Effector memory CD8-positive, alpha-beta T cell (primary cell): ENCODE data around the gene RHBDF1.

Experiments
- ATAC-seq: fragments of 150-1000 bp; cut with Tn5 transposase; replicated peaks from 2 replicates; pipeline ENCODE4 v1.10.0; 2021; ENCODE audit warnings: mild to moderate bottlenecking, moderate library complexity
- DNase-seq, 3 experiments: peaks; one replicate each; pipeline ENCODE4 v3.0.0; 2021
- H3K27ac Mint-ChIP-seq, 2 donors: one replicate each; pipeline ENCODE4 v1.8.0; 2022; ENCODE audit warnings: mild to moderate bottlenecking in 2 of 2, mixed read lengths in 2 of 2, moderate library complexity in 2 of 2
- H3K27me3 Mint-ChIP-seq, 2 donors: one replicate each; pipeline ENCODE4 v1.8.0; 2022; ENCODE audit warnings: mixed read lengths in 2 of 2
- H3K36me3 Mint-ChIP-seq: one replicate; pipeline ENCODE4 v1.8.0; 2022; ENCODE audit warnings: mild to moderate bottlenecking, moderate library complexity, mixed read lengths; ENCODE audit not compliant: insufficient read depth
- H3K4me1 Mint-ChIP-seq, 2 donors: one replicate each; pipeline ENCODE4 v1.8.0; 2022; ENCODE audit warnings: low read depth in 2 of 2, mixed read lengths in 2 of 2
- H3K4me3 Mint-ChIP-seq, 2 donors: one replicate each; pipeline ENCODE4 v1.8.0; 2022; ENCODE audit warnings: mild to moderate bottlenecking in 2 of 2, mixed read lengths in 2 of 2, moderate library complexity in 2 of 2
- H3K9me3 Mint-ChIP-seq, 2 donors: one replicate each; pipeline ENCODE4 v1.8.0; 2022; ENCODE audit warnings: mixed read lengths in 2 of 2

Gene RHBDF1

GRCh38 chr16:75580-76501 is 3.4 kb upstream of the RHBDF1 start:
- ATAC-seq (no peak), DNase-seq (no peak)
- H3K4me3 Mint-ChIP-seq: peak overlapping the region; percentile 84 to 87
- peaks cover 21 to 38% of the 10 kb centered on the region in 2 donors for H3K27me3 Mint-ChIP-seq
- peak overlapping the region; percentile 44 to 72 for H3K27ac Mint-ChIP-seq
- peaks cover 7% of the 10 kb centered on the region for H3K36me3 Mint-ChIP-seq
- H3K9me3 Mint-ChIP-seq: no peaks in the 10 kb centered on the region
- H3K4me1 Mint-ChIP-seq: peaks cover 28 to 31% of the 10 kb centered on the region in 2 donors

GRCh38 chr16:74747-75334 is 2.4 kb upstream of the RHBDF1 start:
- no peak overlapping the region for H3K4me3 Mint-ChIP-seq
- DNase-seq (no peak), ATAC-seq (no peak)
- peaks cover 7% of the 10 kb centered on the region for H3K36me3 Mint-ChIP-seq
- H3K27me3 Mint-ChIP-seq: peaks cover 24 to 48% of the 10 kb centered on the region in 2 donors
- H3K27ac Mint-ChIP-seq: no peak overlapping the region
- H3K4me1 Mint-ChIP-seq: peaks cover 28 to 30% of the 10 kb centered on the region in 2 donors
- H3K9me3 Mint-ChIP-seq: no peaks in the 10 kb centered on the region

- Mint-ChIP-seq H3K27ac (no peak overlapping the region), H3K36me3 (peaks cover 5% of the 10 kb centered on the region), H3K27me3 (peaks cover 24 to 54% of the 10 kb centered on the region in 2 donors), H3K4me3 (peak overlapping the region in 1 of 2 donors; percentile 43), H3K9me3 (no peaks in the 10 kb centered on the region), H3K4me1 (peaks cover 25 to 26% of the 10 kb centered on the region in 2 donors)
- ATAC-seq: no peak
- no peak for DNase-seq
Measured at GRCh38 chr16:74051-74746, 1.8 kb upstream of the RHBDF1 start.

DNA sequence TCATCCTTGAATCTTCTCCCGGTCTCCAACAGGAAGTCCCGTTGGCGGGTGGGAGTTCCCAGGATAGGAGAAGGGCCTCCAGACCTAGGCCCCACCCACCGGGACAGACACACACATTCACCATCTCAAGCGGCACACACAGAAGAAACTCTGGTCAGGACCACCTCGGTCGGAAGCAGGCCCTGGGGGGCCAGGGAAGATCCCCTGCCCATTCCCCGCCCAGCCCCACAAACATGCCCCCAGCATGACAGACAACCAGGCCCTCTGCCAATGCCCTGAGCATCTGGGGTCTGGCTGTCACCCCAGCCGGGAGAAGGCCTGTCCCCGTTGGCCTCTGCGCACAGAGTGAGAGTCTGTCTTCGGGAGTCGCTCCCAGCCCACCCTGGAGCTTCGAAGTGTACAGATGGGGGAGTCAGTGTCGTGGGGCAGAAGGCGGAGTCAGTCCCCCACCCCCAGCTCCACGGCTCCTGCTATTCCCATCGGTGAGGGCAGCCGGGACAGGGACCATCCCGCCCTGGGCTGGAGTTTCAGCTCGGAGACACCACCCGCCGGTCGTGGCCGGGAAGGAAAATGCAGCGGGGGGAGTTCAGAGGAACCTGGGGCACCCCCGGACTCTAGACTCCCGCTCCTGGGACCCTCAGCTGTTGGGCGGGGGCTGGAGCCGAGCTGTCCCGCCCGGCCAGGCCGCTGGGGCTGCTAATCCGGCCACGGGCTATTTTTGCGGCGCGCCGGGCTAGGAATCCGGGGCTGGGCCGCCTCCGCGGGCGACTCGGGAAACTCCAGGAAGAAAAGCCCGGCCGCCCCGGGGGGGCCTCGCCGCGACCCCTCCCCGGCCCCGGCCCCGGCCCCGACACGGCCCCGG is 660 bp downstream of the RHBDF1 start:
- no peak for DNase-seq
- Mint-ChIP-seq H3K27me3 (peaks cover 24 to 54% of the 10 kb centered on the region in 2 donors), H3K27ac (no peak overlapping the region), H3K9me3 (no peaks in the 10 kb centered on the region), H3K4me1 (peaks cover 13% of the 10 kb centered on the region in 2 donors), H3K36me3 (peaks cover 3% of the 10 kb centered on the region), H3K4me3 (no peak overlapping the region)
- no peak for ATAC-seq

DNA sequence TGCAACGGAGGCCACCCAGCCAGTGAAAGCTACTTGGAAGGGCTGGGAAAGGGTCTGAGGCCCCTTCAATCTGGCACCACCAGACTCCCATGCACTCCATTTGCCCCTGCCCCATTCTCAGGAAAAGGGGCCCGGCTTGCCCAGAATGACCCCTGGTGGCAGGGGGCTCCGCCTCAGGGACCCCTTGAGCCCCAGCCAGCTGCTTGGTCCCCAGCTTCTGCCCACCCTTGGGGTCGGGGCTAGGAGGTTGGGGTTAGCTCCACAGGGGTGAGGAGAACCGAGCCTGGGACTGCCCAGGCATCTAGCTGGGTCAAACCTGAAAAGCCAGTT is 1.3 kb downstream of the RHBDF1 start:
- ATAC-seq (no peak), DNase-seq (no peak)
- H3K4me1 Mint-ChIP-seq: peaks cover 7% of the 10 kb centered on the region in 2 donors
- peaks cover 24 to 54% of the 10 kb centered on the region in 2 donors for H3K27me3 Mint-ChIP-seq
- peaks cover 3% of the 10 kb centered on the region for H3K36me3 Mint-ChIP-seq
- no peaks in the 10 kb centered on the region for H3K9me3 Mint-ChIP-seq
- peak overlapping the region in 1 of 2 donors; percentile 14 for H3K4me3 Mint-ChIP-seq
- H3K27ac Mint-ChIP-seq: no peak overlapping the region

- Mint-ChIP-seq H3K9me3 (no peaks in the 10 kb centered on the region), H3K4me3 (no peak overlapping the region), H3K36me3 (peaks cover 3% of the 10 kb centered on the region), H3K4me1 (peaks cover 4 to 9% of the 10 kb centered on the region in 2 donors), H3K27me3 (peaks cover 18 to 44% of the 10 kb centered on the region in 2 donors), H3K27ac (no peak overlapping the region)
- no peak for DNase-seq
- no peak for ATAC-seq
Measured at GRCh38 chr16:69181-69580, 3.2 kb downstream of the RHBDF1 start.

DNA sequence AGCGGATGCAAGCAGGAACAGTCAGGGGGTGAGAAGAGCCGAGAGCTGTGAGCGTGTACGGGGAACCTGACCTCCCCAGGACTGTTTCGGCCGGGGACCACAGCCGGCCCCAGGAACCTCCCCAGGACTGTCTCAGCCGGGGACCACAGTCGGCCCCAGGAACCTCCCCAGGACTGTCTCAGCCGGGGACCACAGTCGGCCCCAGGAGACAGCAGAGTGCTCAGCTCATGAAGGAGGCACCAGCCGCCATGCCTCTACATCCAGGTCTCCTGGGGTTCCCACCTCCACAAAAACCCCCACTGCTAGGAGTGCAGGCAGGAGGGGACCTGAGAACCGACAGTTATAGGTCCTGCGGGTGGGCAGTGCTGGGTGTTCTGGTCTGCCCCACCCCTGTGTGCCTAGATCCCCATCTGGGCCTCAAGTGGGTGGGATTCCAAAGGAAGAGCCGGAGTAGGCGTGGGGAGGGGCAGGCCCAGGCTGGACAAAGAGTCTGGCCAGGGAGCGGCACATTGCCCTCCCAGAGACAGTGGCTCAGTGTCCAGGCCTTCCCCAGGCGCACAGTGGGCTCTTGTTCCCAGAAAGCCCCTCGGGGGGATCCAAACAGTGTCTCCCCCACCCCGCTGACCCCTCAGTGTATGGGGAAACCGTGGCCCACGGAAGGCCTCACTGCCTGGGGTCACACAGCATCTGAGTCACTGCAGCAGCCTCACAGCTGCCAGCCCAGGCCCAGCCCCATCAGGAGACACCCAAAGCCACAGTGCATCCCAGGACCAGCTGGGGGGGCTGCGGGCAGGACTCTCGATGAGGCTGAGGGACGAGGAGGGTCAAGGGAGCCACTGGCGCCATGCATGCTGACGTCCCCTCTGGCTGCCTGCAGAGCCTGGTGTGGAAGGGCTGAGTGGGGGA is 4.3 kb downstream of the RHBDF1 start:
- H3K27ac Mint-ChIP-seq: no peak overlapping the region
- no peaks in the 10 kb centered on the region for H3K9me3 Mint-ChIP-seq
- no peak for DNase-seq
- H3K4me3 Mint-ChIP-seq: no peak overlapping the region
- peaks cover 3% of the 10 kb centered on the region for H3K36me3 Mint-ChIP-seq
- peaks cover 4 to 9% of the 10 kb centered on the region in 2 donors for H3K4me1 Mint-ChIP-seq
- ATAC-seq: no peak
- H3K27me3 Mint-ChIP-seq: peaks cover 9 to 33% of the 10 kb centered on the region in 2 donors

- DNase-seq (no peak), ATAC-seq (no peak)
- Mint-ChIP-seq H3K36me3 (peaks cover 3% of the 10 kb centered on the region), H3K4me1 (peaks cover 0 to 5% of the 10 kb centered on the region in 2 donors), H3K4me3 (no peak overlapping the region), H3K9me3 (no peaks in the 10 kb centered on the region), H3K27ac (no peak overlapping the region), H3K27me3 (peaks cover 4 to 27% of the 10 kb centered on the region in 2 donors)
Measured at GRCh38 chr16:67183-67791, 5.1 kb downstream of the RHBDF1 start.

- H3K36me3 Mint-ChIP-seq: peaks cover 3% of the 10 kb centered on the region
- no peak overlapping the region for H3K4me3 Mint-ChIP-seq
- H3K4me1 Mint-ChIP-seq: peaks cover 0 to 5% of the 10 kb centered on the region in 2 donors
- H3K9me3 Mint-ChIP-seq: no peaks in the 10 kb centered on the region
- H3K27me3 Mint-ChIP-seq: peaks cover 4 to 24% of the 10 kb centered on the region in 2 donors
- no peak overlapping the region for H3K27ac Mint-ChIP-seq
- DNase-seq: no peak
- ATAC-seq: no peak
Measured at GRCh38 chr16:66309-67182, 5.9 kb downstream of the RHBDF1 start.

- Mint-ChIP-seq H3K4me3 (no peak overlapping the region), H3K27ac (peak overlapping the region in 1 of 2 donors; percentile 36), H3K9me3 (no peaks in the 10 kb centered on the region), H3K4me1 (peaks cover 0 to 5% of the 10 kb centered on the region in 2 donors), H3K27me3 (peaks cover 3 to 16% of the 10 kb centered on the region in 2 donors), H3K36me3 (peaks cover 3% of the 10 kb centered on the region)
- ATAC-seq (peak; percentile 96), DNase-seq (peak; percentile 80 to 90 (median 80))
Measured at GRCh38 chr16:65745-66144, 6.7 kb downstream of the RHBDF1 start.

- Mint-ChIP-seq H3K27ac (no peak overlapping the region), H3K4me1 (peaks cover 0 to 5% of the 10 kb centered on the region in 2 donors), H3K9me3 (no peaks in the 10 kb centered on the region), H3K4me3 (no peak overlapping the region), H3K27me3 (peaks cover 0 to 7% of the 10 kb centered on the region in 2 donors), H3K36me3 (peaks cover 3% of the 10 kb centered on the region)
- DNase-seq (no peak), ATAC-seq (no peak)
Measured at GRCh38 chr16:64914-65255, 7.5 kb downstream of the RHBDF1 start.
